Gastroesophageal sphincter (tissue), 4 donors: ENCODE measurements around the gene USF3. TPM values are rescaled to one million over a fixed set of nuclear protein-coding genes. Genes with fewer than 3 reads are reported as not detected.

Experiments used
- ATAC-seq: fragments of 150-250 bp; one replicate; pipeline ENCODE4 v1.9.1; 2016; ENCODE audit warnings: mild to moderate bottlenecking, moderate library complexity
- H3K27ac ChIP-seq, 4 donors: fragments of 200-600 bp; sonication (generic) in 3 of 4; 1 replicate in 3 of 4; 2 replicates in 1 of 4; pipeline ENCODE4 v1.5.1; 2016 to 2019
- H3K27me3 ChIP-seq: fragments of 200-600 bp; sonication (generic); one replicate; pipeline ENCODE4 v1.5.1; 2019
- H3K36me3 ChIP-seq, 2 donors: fragments of 200-600 bp; sonication (generic); one replicate each; pipeline ENCODE4 v1.5.1; 2019; ENCODE audit warnings: control low read depth in 1 of 2
- H3K4me1 ChIP-seq, 3 donors: fragments of 200-600 bp; sonication (generic); 1 replicate in 2 of 3; 2 replicates in 1 of 3; pipeline ENCODE4 v1.5.1; 2016 to 2019; ENCODE audit warnings: control low read depth in 2 of 3
- H3K4me3 ChIP-seq, 2 donors: fragments of 200-600 bp; sonication (generic); one replicate each; pipeline ENCODE4 v1.5.1; 2019; ENCODE audit warnings: mild to moderate bottlenecking in 1 of 2, moderate library complexity in 1 of 2
- H3K9me3 ChIP-seq, 3 donors: fragments of 200-600 bp; sonication (generic); one replicate each; pipeline ENCODE4 v1.5.1; 2017 to 2019; ENCODE audit warnings: control low read depth in 2 of 3
- EP300 ChIP-seq: sonication (generic); formaldehyde crosslinking; IDR thresholded peaks from one replicate; pipeline ENCODE4 v1.6.1; 2017; ENCODE audit warnings: antibody characterized with exemption, mild to moderate bottlenecking
- POLR2A ChIP-seq, 2 donors: fragments of 450-650 bp; IDR thresholded peaks; one replicate each; pipeline ENCODE4 v1.6.1; 2017; ENCODE audit warnings: antibody characterized with exemption in 2 of 2, mild to moderate bottlenecking in 2 of 2, moderate library complexity in 1 of 2
- POLR2AphosphoS5 ChIP-seq: sonication (generic); formaldehyde crosslinking; IDR thresholded peaks from one replicate; pipeline ENCODE4 v1.6.1; 2017; ENCODE audit warnings: antibody characterized with exemption
- WGBS, 2 donors: methylation state at CpG; one replicate each; pipeline ENCODE4 v1.1.5; 2018; ENCODE audit warnings: low coverage in 1 of 2; 5-methylcytosine and 5-hydroxymethylcytosine counted together
- total RNA-seq, 4 donors: library from RNA; depleted of rRNA; stranded (reverse); fragments of >200 nt; gene quantifications; one replicate each; pipeline ENCODE4 v1.1.0, GENCODE V29; 2016
- TF ChIP-seq, protein P1 (sequence below), 4 experiments: fragments of 200-600 bp in 2 of 4; fragments of 450-650 bp in 2 of 4; sonication (generic) in 1 of 4; IDR thresholded peaks; one replicate each; pipeline ENCODE4 v1.5.1; 2017 to 2019; ENCODE audit warnings: antibody characterized with exemption in 4 of 4, mild to moderate bottlenecking in 2 of 4, moderate library complexity in 2 of 4

The USF3 gene
- total RNA-seq, 4 donors from 2014 or later: 27.3 to 33.2 (median 29.6) TPM

DNA sequence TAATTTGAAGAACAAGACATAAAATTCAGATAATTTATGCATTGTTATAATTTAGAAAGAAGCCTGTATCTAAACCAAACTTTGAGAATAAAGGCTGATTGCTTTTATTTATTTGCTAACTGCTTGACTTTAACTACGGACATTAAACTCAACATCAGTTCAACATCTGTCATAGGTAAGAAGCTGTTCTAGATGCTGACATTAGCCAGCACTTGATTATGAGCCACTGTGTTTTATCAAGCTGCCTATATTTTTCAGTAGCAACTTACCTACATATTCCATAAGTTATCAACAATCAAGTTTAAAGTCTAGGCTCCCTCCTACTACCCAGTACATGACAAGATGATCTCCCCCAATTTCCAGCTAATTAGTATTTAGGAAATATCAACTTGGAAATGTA lies 42.1 kb downstream of the USF3 start:
- Histone ChIP-seq H3K27me3 (no peaks in the 10 kb centered on the region), H3K36me3 (peaks cover 0 to 26% of the 10 kb centered on the region in 2 donors), H3K27ac (peak overlapping the region in 3 of 4 donors; percentile 35 to 64 (median 49)), H3K4me1 (peaks cover 2 to 39% (median 4%) of the 10 kb centered on the region in 3 donors), H3K4me3 (no peak overlapping the region), H3K9me3 (no peaks in the 10 kb centered on the region)
- TF ChIP-seq POLR2AphosphoS5 (no peak), POLR2A (IDR thresholded peaks at IDR 0.05) (no peak), EP300 (no peak)
- TF ChIP-seq, protein P1, sequence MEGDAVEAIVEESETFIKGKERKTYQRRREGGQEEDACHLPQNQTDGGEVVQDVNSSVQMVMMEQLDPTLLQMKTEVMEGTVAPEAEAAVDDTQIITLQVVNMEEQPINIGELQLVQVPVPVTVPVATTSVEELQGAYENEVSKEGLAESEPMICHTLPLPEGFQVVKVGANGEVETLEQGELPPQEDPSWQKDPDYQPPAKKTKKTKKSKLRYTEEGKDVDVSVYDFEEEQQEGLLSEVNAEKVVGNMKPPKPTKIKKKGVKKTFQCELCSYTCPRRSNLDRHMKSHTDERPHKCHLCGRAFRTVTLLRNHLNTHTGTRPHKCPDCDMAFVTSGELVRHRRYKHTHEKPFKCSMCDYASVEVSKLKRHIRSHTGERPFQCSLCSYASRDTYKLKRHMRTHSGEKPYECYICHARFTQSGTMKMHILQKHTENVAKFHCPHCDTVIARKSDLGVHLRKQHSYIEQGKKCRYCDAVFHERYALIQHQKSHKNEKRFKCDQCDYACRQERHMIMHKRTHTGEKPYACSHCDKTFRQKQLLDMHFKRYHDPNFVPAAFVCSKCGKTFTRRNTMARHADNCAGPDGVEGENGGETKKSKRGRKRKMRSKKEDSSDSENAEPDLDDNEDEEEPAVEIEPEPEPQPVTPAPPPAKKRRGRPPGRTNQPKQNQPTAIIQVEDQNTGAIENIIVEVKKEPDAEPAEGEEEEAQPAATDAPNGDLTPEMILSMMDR (IDR thresholded peaks at IDR 0.05): no peak
- ATAC-seq: no peak
- WGBS, 2 donors: 18 to 47% methylated on average over 1 of the region's 1 CpG

DNA sequence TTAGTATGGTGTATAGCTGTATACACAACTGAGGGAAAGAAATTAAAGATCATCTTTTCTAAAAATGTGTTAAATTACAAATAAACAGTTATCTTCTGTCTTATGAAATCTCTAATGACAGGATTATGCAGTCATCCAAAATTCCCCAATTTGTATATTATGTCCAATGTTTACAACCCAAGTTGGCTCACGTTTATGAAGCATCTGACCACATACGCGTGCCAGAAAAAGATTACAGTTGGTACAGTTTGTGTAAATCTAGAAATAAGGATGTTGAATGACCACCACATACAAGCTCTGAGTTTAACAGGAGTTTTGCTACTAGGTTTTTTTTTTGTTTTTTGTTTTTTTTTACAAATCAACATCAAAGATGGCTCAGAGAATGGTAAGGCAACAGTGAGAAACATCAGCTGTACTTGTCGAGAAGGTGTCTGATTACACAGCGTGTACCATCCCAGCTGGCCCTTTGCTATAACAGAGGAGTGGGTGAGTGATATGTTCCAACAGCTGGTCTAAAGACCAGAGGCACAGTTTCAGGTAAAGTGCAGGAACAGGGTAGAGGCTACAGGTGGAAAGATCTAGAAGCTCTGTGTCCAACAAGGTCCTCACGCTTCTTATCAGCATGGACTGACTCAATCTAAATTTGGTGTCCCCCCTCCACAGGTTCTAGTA lies 47.1 kb downstream of the USF3 start:
- Histone ChIP-seq H3K9me3 (peaks cover 0 to 9% (median 0%) of the 10 kb centered on the region in 3 donors), H3K27ac (peak overlapping the region; percentile 43 to 71 (median 57)), H3K4me3 (no peak overlapping the region), H3K27me3 (no peaks in the 10 kb centered on the region), H3K36me3 (no peaks in the 10 kb centered on the region), H3K4me1 (peaks cover 4 to 50% (median 7%) of the 10 kb centered on the region in 3 donors)
- ATAC-seq: peak; percentile 5
- WGBS, 2 donors: 55 to 58% methylated on average over 6 of the region's 6 CpGs
- peak; percentile 51 for TF ChIP-seq POLR2AphosphoS5
- TF ChIP-seq EP300: no peak

DNA sequence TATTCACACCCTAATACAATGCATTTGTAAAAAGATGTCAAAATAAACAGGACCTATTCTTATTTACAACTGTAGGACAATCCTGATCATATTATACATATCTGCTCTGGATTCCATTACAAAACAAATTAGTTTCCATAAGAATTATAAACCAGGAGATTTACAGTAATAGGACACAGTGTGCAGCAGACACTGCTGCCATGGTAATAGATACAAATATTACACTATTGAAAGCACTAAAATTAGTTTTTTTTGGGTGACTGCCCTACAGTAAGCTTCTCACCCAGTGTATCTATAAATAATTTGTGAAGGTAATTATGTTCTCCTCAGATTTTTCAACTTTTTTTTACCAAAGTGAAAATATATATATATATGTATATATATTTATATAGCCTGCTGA lies 47.9 kb downstream of the USF3 start:
- Histone ChIP-seq H3K36me3 (no peaks in the 10 kb centered on the region), H3K27ac (peak overlapping the region in 3 of 4 donors; percentile 52 to 62 (median 61)), H3K27me3 (no peaks in the 10 kb centered on the region), H3K9me3 (peaks cover 0 to 9% (median 0%) of the 10 kb centered on the region in 3 donors), H3K4me1 (peaks cover 4 to 44% (median 7%) of the 10 kb centered on the region in 3 donors), H3K4me3 (no peak overlapping the region)
- TF ChIP-seq POLR2A (IDR thresholded peaks at IDR 0.05) (no peak), POLR2AphosphoS5 (peak; percentile 44)
- TF ChIP-seq, protein P1 (IDR thresholded peaks at IDR 0.05): no peak
- ATAC-seq: no peak

DNA sequence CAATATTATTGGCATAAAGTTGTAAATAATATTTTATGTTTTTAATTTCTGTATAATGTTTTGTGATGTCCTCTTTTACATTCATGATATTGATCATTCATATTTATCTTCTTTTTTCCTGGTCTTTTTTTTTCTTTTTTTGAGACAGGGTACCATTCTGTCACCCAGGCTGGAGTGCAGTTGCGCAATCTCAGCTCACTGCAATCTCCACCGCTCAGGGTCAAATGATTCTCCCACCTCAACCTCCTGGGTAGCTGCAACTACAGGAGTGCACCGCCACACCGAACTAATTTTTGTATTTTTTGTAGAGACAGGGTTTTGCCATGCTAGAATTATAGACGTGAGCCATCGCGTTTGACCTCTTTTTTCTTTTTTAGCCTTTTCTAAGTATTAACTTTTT lies 52.9 kb downstream of the USF3 start:
- no peak overlapping the region for H3K27ac ChIP-seq
- no peak overlapping the region for H3K4me3 ChIP-seq
- H3K36me3 ChIP-seq: no peaks in the 10 kb centered on the region
- H3K9me3 ChIP-seq: peaks cover 0 to 9% (median 0%) of the 10 kb centered on the region in 3 donors
- TF ChIP-seq, protein P1 (IDR thresholded peaks at IDR 0.05): no peak
- TF ChIP-seq POLR2A (IDR thresholded peaks at IDR 0.05) (no peak), EP300 (no peak), POLR2AphosphoS5 (no peak)
- ATAC-seq: no peak
- peaks cover 0 to 13% (median 0%) of the 10 kb centered on the region in 3 donors for H3K4me1 ChIP-seq
- 95 to 100% methylated on average over 3 to 7 of the region's 7 CpGs for WGBS, 2 donors
- no peaks in the 10 kb centered on the region for H3K27me3 ChIP-seq

DNA sequence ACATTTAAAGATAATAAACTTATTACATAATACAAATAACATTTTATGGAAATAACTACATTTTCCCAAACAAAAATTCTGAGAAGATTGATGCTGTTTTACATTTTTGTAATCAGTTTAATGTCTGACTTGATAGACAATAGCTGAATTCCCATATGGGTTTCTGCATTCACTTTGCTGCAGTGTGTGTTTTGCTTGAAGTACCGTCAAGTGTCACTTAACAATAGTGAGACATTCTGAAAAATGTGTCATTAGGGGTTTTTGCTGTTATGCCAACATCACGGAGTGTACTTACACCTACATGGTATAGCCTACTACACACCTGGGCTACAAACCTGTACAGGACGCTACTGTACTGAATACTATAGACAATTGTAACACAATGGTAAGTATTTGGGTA lies 57.5 kb downstream of the USF3 start:
- Histone ChIP-seq H3K4me3 (no peak overlapping the region), H3K9me3 (no peaks in the 10 kb centered on the region), H3K4me1 (peaks cover 0 to 7% (median 0%) of the 10 kb centered on the region in 3 donors), H3K27ac (no peak overlapping the region), H3K27me3 (no peaks in the 10 kb centered on the region), H3K36me3 (no peaks in the 10 kb centered on the region)
- TF ChIP-seq POLR2A (IDR thresholded peaks at IDR 0.05) (no peak), POLR2AphosphoS5 (no peak), EP300 (no peak)
- TF ChIP-seq, protein P1 (IDR thresholded peaks at IDR 0.05): no peak
- no peak for ATAC-seq
- 90 to 100% methylated on average over 3 of the region's 3 CpGs for WGBS, 2 donors
